Mesendoderm (in vitro differentiated cells): ENCODE measurements around the gene GLI3.

ENCODE experiments used
- DNase-seq: peaks from one replicate; pipeline ENCODE4 v3.0.0; 2013
- H2AK5ac ChIP-seq: 2 replicates; pipeline ENCODE4 v1.6.1; 2013; ENCODE audit warnings: low read length, inconsistent platforms
- H2BK120ac ChIP-seq: 2 replicates; pipeline ENCODE4 v1.6.1; 2013; ENCODE audit warnings: low read depth, mild to moderate bottlenecking, low read length, moderate library complexity, mixed read lengths
- H2BK15ac ChIP-seq: replicated peaks from 2 replicates; pipeline ENCODE4 v1.6.1; 2013; ENCODE audit warnings: low read depth, mild to moderate bottlenecking, moderate library complexity
- H2BK5ac ChIP-seq: 2 replicates; pipeline ENCODE4 v1.6.1; 2013; ENCODE audit warnings: low read length, inconsistent platforms
- H3K18ac ChIP-seq: 2 replicates; pipeline ENCODE4 v1.6.1; 2013; ENCODE audit warnings: mild to moderate bottlenecking, low read length, mixed read lengths
- H3K23ac ChIP-seq: one replicate; pipeline ENCODE4 v1.6.1; 2013; ENCODE audit warnings: low read length
- H3K27ac ChIP-seq: 2 replicates; pipeline ENCODE4 v1.5.1; 2013; ENCODE audit warnings: low read depth, mild to moderate bottlenecking, inconsistent platforms, low read length, moderate library complexity
- H3K27me3 ChIP-seq: 2 replicates; pipeline ENCODE4 v1.6.1; 2013; ENCODE audit warnings: low read length, control low read depth, mild to moderate bottlenecking, inconsistent platforms; ENCODE audit not compliant: insufficient read depth, poor library complexity
- H3K36me3 ChIP-seq: 2 replicates; pipeline ENCODE4 v1.6.1; 2013; ENCODE audit warnings: low read length, inconsistent platforms; ENCODE audit not compliant: control insufficient read depth, insufficient read depth
- H3K4ac ChIP-seq: one replicate; pipeline ENCODE4 v1.6.1; 2013; ENCODE audit warnings: low read depth, mild to moderate bottlenecking, low read length, moderate library complexity
- H3K4me1 ChIP-seq: 2 replicates; pipeline ENCODE4 v1.6.1; 2013; ENCODE audit warnings: low read depth, low read length, inconsistent platforms; ENCODE audit not compliant: control insufficient read depth
- H3K4me2 ChIP-seq: 2 replicates; pipeline ENCODE4 v1.6.1; 2013; ENCODE audit warnings: low read length
- H3K4me3 ChIP-seq: 2 replicates; pipeline ENCODE4 v1.5.1; 2013; ENCODE audit warnings: mild to moderate bottlenecking, low read length
- H3K56ac ChIP-seq: one replicate; pipeline ENCODE4 v1.6.1; 2013; ENCODE audit warnings: low read length
- H3K79me1 ChIP-seq: 2 replicates; pipeline ENCODE4 v1.6.1; 2013; ENCODE audit warnings: low read length, inconsistent platforms
- H3K79me2 ChIP-seq: 2 replicates; pipeline ENCODE4 v1.6.1; 2013; ENCODE audit warnings: mild to moderate bottlenecking, low read length; ENCODE audit not compliant: control insufficient read depth, insufficient read depth
- H3K9ac ChIP-seq: 2 replicates; pipeline ENCODE4 v1.6.1; 2013; ENCODE audit warnings: low read length, inconsistent platforms
- H4K5ac ChIP-seq: one replicate; pipeline ENCODE4 v1.6.1; 2013; ENCODE audit warnings: low read length
- H4K8ac ChIP-seq: one replicate; pipeline ENCODE4 v1.6.1; 2013; ENCODE audit warnings: low read depth, mild to moderate bottlenecking, control low read depth, low read length, moderate library complexity
- WGBS: extraction: QIAGEN DNeasy Blood & Tissue Kit; methylation state at CpG from one replicate; pipeline ENCODE4 v1.1.7; 2013; ENCODE audit warnings: low lambda C conversion rate, missing lambda C conversion rate; ENCODE audit not compliant: insufficient coverage; ENCODE audit errors: extremely low coverage; 5-methylcytosine and 5-hydroxymethylcytosine counted together

GLI3 gene

DNA sequence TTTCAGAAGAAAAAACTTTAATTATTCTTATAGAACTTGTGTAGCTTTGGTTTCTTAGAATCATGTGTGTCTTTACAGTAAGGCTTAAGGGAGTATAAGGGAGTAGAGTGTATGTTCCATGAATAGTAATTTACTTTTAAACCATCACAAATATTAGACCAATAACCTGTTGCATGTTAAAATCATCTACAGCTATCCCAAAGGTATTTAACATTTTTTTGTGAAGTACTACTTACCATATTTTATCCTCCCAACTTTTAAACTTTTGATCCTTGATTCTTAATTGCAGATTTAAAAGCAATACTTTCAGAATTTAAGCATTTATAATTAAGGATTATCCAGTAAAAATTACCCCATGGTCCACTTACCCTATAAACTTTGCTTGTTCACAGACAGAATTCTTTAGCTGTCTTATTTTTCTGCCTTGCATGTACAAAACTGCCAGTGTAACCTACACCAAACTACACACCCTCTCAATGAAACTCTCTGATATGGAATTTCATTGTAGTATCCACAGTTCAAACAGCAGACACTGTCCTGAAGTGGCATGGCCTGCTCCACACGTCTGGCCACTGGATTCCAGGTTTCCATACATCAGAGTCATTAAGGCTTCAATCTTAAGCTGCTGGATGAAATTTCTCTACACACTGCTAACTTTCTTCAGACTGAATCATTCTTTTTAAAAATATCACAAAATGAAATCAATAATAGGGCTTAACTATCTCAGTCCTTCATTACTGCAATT is 5.8 kb downstream of the GLI3 start:
- Histone ChIP-seq H3K4me1 (no peaks in the 10 kb centered on the region), H3K4me3 (no peak overlapping the region), H3K56ac (no peak overlapping the region)

DNA sequence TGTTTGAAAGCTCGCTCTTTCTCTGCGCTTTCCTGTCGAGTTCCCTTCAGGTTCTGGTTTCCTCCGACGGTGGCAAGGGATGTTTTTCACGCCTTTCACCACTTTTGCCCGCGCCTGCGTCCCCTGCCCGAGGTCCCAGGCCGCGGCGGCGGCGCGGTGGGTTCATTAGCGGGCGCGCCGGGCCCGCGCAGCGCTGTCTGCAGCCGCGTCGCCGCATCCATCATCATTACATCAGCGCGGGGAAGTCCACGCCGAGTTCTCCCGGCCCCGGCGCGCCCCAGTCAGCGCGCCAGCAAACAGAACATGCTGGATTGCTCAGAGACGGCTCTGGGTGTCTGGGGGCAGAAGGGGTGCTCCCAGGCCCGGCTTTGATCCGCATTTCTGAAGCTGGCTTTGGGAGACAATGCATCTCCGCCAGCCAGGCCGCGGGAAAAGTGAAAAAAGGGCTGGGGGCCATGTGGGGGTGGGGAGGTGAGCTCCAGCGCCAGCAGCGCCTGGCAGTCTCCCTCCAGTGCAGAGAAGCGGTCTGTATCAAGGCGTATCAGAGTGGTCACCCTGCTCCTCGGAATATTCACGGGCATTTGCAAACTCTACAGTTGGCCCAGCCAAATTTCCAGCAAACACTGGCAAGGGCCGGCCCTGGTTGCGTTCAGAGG is 8.9 kb downstream of the GLI3 start:
- H3K23ac ChIP-seq: no peak overlapping the region
- peak overlapping the region; percentile 93 for H3K18ac ChIP-seq
- no peak overlapping the region for H4K5ac ChIP-seq
- no peak overlapping the region for H4K8ac ChIP-seq
- H3K79me1 ChIP-seq: no peaks in the 10 kb centered on the region
- peak overlapping the region; percentile 68 for H3K4me2 ChIP-seq
- no peak overlapping the region for H3K27ac ChIP-seq
- peak overlapping the region; percentile 22 for H3K4ac ChIP-seq
- H3K4me1 ChIP-seq: no peaks in the 10 kb centered on the region
- DNase-seq: peak; percentile 51
- peak overlapping the region; percentile 34 for H3K4me3 ChIP-seq
- no peaks in the 10 kb centered on the region for H3K27me3 ChIP-seq
- peak overlapping the region; percentile 16 for H2BK120ac ChIP-seq
- H2AK5ac ChIP-seq: no peak overlapping the region
- WGBS: no CpG with 5 or more reads among the region's 51 CpGs
- peak overlapping the region; percentile 60 for H3K9ac ChIP-seq
- no peaks in the 10 kb centered on the region for H3K36me3 ChIP-seq
- no peak overlapping the region for H2BK15ac ChIP-seq
- H2BK5ac ChIP-seq: no peak overlapping the region
- H3K56ac ChIP-seq: peak overlapping the region; percentile 79
- H3K79me2 ChIP-seq: no peaks in the 10 kb centered on the region

More for the DNA sequence above, 5.8 kb downstream of the GLI3 start:
- Histone ChIP-seq H2BK5ac (no peak overlapping the region), H2BK15ac (no peak overlapping the region), H3K36me3 (no peaks in the 10 kb centered on the region), H3K23ac (no peak overlapping the region), H3K27ac (no peak overlapping the region), H3K79me2 (no peaks in the 10 kb centered on the region), H4K5ac (no peak overlapping the region), H3K4ac (no peak overlapping the region), H2AK5ac (no peak overlapping the region), H3K79me1 (no peaks in the 10 kb centered on the region), H3K27me3 (no peaks in the 10 kb centered on the region), H3K9ac (no peak overlapping the region), H3K4me2 (no peak overlapping the region), H3K18ac (no peak overlapping the region), H4K8ac (no peak overlapping the region), H2BK120ac (no peak overlapping the region)
- WGBS: no CpG with 5 or more reads among the region's 1 CpG
- DNase-seq: no peak

GRCh38 chr7:42227541-42227935 is 9.5 kb downstream of the GLI3 start:
- H3K79me2 ChIP-seq: no peaks in the 10 kb centered on the region
- H3K18ac ChIP-seq: peak overlapping the region; percentile 93
- H3K4me2 ChIP-seq: peak overlapping the region; percentile 68
- H2BK120ac ChIP-seq: no peak overlapping the region
- no peak overlapping the region for H4K5ac ChIP-seq
- H2BK15ac ChIP-seq: peak overlapping the region; percentile 93
- H3K4me1 ChIP-seq: no peaks in the 10 kb centered on the region
- no peak overlapping the region for H2BK5ac ChIP-seq
- H3K79me1 ChIP-seq: no peaks in the 10 kb centered on the region
- H3K56ac ChIP-seq: peak overlapping the region; percentile 79
- H3K23ac ChIP-seq: no peak overlapping the region
- no peaks in the 10 kb centered on the region for H3K36me3 ChIP-seq
- no peak overlapping the region for H3K27ac ChIP-seq
- peak overlapping the region; percentile 60 for H3K9ac ChIP-seq
- WGBS: no CpG with 5 or more reads among the region's 13 CpGs
- peak; percentile 70 for DNase-seq
- no peak overlapping the region for H2AK5ac ChIP-seq
- no peaks in the 10 kb centered on the region for H3K27me3 ChIP-seq
- no peak overlapping the region for H3K4ac ChIP-seq
- H4K8ac ChIP-seq: no peak overlapping the region
- peak overlapping the region; percentile 34 for H3K4me3 ChIP-seq

DNA sequence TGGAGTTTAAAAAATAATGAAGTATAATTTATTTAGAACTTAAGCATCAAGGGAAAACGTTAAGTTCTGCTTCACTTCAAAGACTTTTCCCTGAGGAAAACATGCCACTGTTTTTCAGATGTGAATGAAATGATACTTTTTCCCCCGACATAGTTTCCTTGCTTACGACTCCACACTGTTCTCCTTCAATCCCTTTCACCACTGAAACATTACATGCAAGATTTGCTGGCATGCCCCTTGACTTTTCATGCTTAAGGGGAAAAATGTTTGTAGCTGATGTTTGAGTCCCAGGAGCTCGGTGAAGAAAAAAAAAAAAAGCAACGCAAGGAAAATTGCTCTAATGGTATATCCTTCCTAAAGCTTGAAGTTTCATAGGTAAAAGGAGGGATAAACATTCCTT is 10.0 kb downstream of the GLI3 start:
- H3K23ac ChIP-seq: no peak overlapping the region
- no peaks in the 10 kb centered on the region for H3K4me1 ChIP-seq
- no peak overlapping the region for H2BK120ac ChIP-seq
- no peak overlapping the region for H2BK5ac ChIP-seq
- no peak overlapping the region for H3K4me2 ChIP-seq
- H3K9ac ChIP-seq: no peak overlapping the region
- no peaks in the 10 kb centered on the region for H3K79me2 ChIP-seq
- H2BK15ac ChIP-seq: peak overlapping the region; percentile 93
- no peak overlapping the region for H3K56ac ChIP-seq
- no peak for DNase-seq
- no CpG with 5 or more reads among the region's 5 CpGs for WGBS
- H3K4me3 ChIP-seq: no peak overlapping the region
- no peak overlapping the region for H4K5ac ChIP-seq
- no peak overlapping the region for H4K8ac ChIP-seq
- H2AK5ac ChIP-seq: no peak overlapping the region
- H3K79me1 ChIP-seq: no peaks in the 10 kb centered on the region
- H3K27ac ChIP-seq: no peak overlapping the region
- no peak overlapping the region for H3K4ac ChIP-seq
- H3K18ac ChIP-seq: peak overlapping the region; percentile 93
- no peaks in the 10 kb centered on the region for H3K36me3 ChIP-seq
- no peaks in the 10 kb centered on the region for H3K27me3 ChIP-seq

DNA sequence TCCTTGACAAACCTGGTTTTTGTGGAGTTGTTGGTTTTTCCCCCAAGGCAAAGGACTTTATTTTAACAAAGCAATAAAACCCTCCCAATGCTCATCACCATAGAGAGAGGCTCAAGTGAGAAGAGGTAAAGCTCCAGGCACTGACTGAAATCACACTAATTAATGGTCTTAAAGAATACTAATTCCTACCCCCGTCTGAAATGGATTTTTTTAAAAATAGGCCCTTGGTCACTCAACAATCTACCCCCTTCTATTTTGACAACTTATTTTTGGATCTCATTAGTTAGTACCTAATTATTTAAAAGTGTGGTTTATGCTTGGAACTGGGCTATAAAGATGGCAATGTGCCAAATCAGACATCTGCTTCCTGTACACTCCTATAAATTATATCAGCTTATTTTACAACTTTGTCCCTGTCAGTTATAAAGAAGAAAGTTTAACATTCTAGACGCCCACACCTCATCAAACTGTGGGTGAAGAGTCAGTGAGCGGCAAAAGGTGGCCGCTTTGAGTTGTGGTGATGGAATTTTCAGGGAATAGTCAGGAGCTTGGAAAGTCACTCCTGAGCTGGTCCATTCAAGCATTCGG is 10.6 kb downstream of the GLI3 start:
- Histone ChIP-seq H2BK15ac (peak overlapping the region; percentile 36), H3K56ac (no peak overlapping the region), H3K23ac (no peak overlapping the region), H3K79me1 (no peaks in the 10 kb centered on the region), H3K36me3 (no peaks in the 10 kb centered on the region), H4K8ac (no peak overlapping the region), H3K4me2 (no peak overlapping the region), H3K18ac (no peak overlapping the region), H3K27me3 (no peaks in the 10 kb centered on the region), H2BK120ac (no peak overlapping the region), H3K79me2 (no peaks in the 10 kb centered on the region), H3K4me1 (peaks cover 2% of the 10 kb centered on the region), H2BK5ac (no peak overlapping the region), H2AK5ac (no peak overlapping the region), H3K27ac (no peak overlapping the region), H3K4ac (no peak overlapping the region), H4K5ac (no peak overlapping the region), H3K9ac (no peak overlapping the region), H3K4me3 (no peak overlapping the region)
- DNase-seq: peak; percentile 40
- no CpG with 5 or more reads among the region's 5 CpGs for WGBS
